Natural killer cell (primary cell): ENCODE results near the gene RSU1. TPM values are rescaled to one million over a fixed set of nuclear protein-coding genes. Genes with fewer than 3 reads are reported as not detected.

Experiments used
- ATAC-seq, 3 donors: fragments of 150-1000 bp in 2 of 3; fragments of 200-7000 bp in 1 of 3; cut with Tn5 transposase; 1 replicate in 1 of 3; 2 replicates in 2 of 3; pipeline ENCODE4 v1.10.0; 2021; ENCODE audit warnings: mild to moderate bottlenecking in 2 of 3, moderate library complexity in 2 of 3
- DNase-seq, 2 donors: peaks; one replicate each; pipeline versions ENCODE4 v3.0.0 to v3.0.0-alpha.2; 2013 to 2021; ENCODE audit warnings: mixed read lengths in 1 of 2
- H3K27ac ChIP-seq: one replicate; pipeline ENCODE4 v1.5.1; 2013; ENCODE audit warnings: mild to moderate bottlenecking, low read length
- H3K27me3 ChIP-seq: one replicate; pipeline ENCODE4 v1.6.1; 2013; ENCODE audit warnings: low read length; ENCODE audit not compliant: control insufficient read depth, insufficient read depth
- H3K36me3 ChIP-seq: one replicate; pipeline ENCODE4 v1.6.1; 2013; ENCODE audit warnings: low read length; ENCODE audit not compliant: control insufficient read depth, insufficient read depth
- H3K4me1 ChIP-seq: one replicate; pipeline ENCODE4 v1.6.1; 2013; ENCODE audit warnings: low read length; ENCODE audit not compliant: control insufficient read depth, insufficient read depth
- H3K4me3 ChIP-seq: one replicate; pipeline ENCODE4 v1.5.1; 2013; ENCODE audit warnings: low read length
- H3K9me3 ChIP-seq: one replicate; pipeline ENCODE4 v1.6.1; 2013; ENCODE audit warnings: low read length; ENCODE audit not compliant: control insufficient read depth, insufficient read depth
- H3K27ac Mint-ChIP-seq, 2 donors: one replicate each; pipeline ENCODE4 v1.8.0; 2022; ENCODE audit warnings: mild to moderate bottlenecking in 2 of 2, mixed read lengths in 2 of 2, moderate library complexity in 1 of 2
- H3K27me3 Mint-ChIP-seq, 2 donors: one replicate each; pipeline ENCODE4 v1.8.0; 2022; ENCODE audit warnings: low read depth in 2 of 2, mixed read lengths in 2 of 2
- H3K36me3 Mint-ChIP-seq: one replicate; pipeline ENCODE4 v1.8.0; 2022; ENCODE audit warnings: mixed read lengths
- H3K4me1 Mint-ChIP-seq, 2 donors: one replicate each; pipeline ENCODE4 v1.8.0; 2022; ENCODE audit warnings: mixed read lengths in 2 of 2
- H3K4me3 Mint-ChIP-seq: one replicate; pipeline ENCODE4 v1.8.0; 2022; ENCODE audit warnings: mild to moderate bottlenecking, moderate library complexity, mixed read lengths
- H3K9me3 Mint-ChIP-seq, 2 donors: one replicate each; pipeline ENCODE4 v1.8.0; 2022; ENCODE audit warnings: mixed read lengths in 2 of 2
- CTCF ChIP-seq: fragments of 200-600 bp; IDR thresholded peaks from one replicate; pipeline ENCODE4 v1.8.0; 2022; ENCODE audit warnings: antibody characterized with exemption
- WGBS: methylation state at CpG from one replicate; pipeline ENCODE4 v1.1.7; 2013; ENCODE audit warnings: missing lambda C conversion rate; ENCODE audit not compliant: insufficient coverage; 5-methylcytosine and 5-hydroxymethylcytosine counted together
- intact Hi-C: fragments of 100-400 bp; cut with micrococcal nuclease; formaldehyde crosslinking; loops from one replicate; pipeline ENCODE4 v1.14.2; 2022
- total RNA-seq, 4 donors: library from RNA; stranded (reverse); fragments of 120-200 nt in 1 of 4; gene quantifications; one replicate each; pipeline versions ENCODE4 v1.2.3 to v1.2.4, GENCODE V29; 2013 to 2022

The RSU1 gene
- total RNA-seq, 3 donors from 2014 or later (not counting 1 experiment from before 2014, with no cell fraction given) = 75.0 to 85.3 (median 80.0) TPM

- H3K27ac ChIP-seq = no peak overlapping the region
- Mint-ChIP-seq H3K4me1 (peaks cover 10 to 30% of the 10 kb centered on the region in 2 donors), H3K9me3 (no peaks in the 10 kb centered on the region), H3K36me3 (no peaks in the 10 kb centered on the region), H3K27me3 (no peaks in the 10 kb centered on the region), H3K27ac (no peak overlapping the region), H3K4me3 (no peak overlapping the region)
- H3K27me3 ChIP-seq = no peaks in the 10 kb centered on the region
- no peak overlapping the region for H3K4me3 ChIP-seq
- whole genome bisulfite sequencing = 94% methylated on average over 7 of the region's 7 CpGs
- H3K9me3 ChIP-seq = no peaks in the 10 kb centered on the region
- no peak for DNase-seq
- H3K4me1 ChIP-seq = no peaks in the 10 kb centered on the region
- TF ChIP-seq CTCF = no peak
- ATAC-seq = no peak
- intact Hi-C loops = no loop called here
- H3K36me3 ChIP-seq = no peaks in the 10 kb centered on the region
These were observed 47.9 kb downstream of the RSU1 start for GRCh38 chr10:16769331-16769730.

GRCh38 chr10:16768702-16769101 lies 48.5 kb downstream of the RSU1 start:
- Histone ChIP-seq H3K4me3 (no peak overlapping the region), H3K4me1 (no peaks in the 10 kb centered on the region), H3K27ac (no peak overlapping the region), H3K27me3 (no peaks in the 10 kb centered on the region), H3K9me3 (no peaks in the 10 kb centered on the region), H3K36me3 (peaks cover under 1% of the 10 kb centered on the region)
- ATAC-seq (no peak), DNase-seq (no peak)
- peaks cover 10 to 30% of the 10 kb centered on the region in 2 donors for H3K4me1 Mint-ChIP-seq
- H3K9me3 Mint-ChIP-seq = no peaks in the 10 kb centered on the region
- no peaks in the 10 kb centered on the region for H3K36me3 Mint-ChIP-seq
- H3K27ac Mint-ChIP-seq = no peak overlapping the region
- intact Hi-C loops = no loop called here
- H3K27me3 Mint-ChIP-seq = no peaks in the 10 kb centered on the region
- 94% methylated on average over 5 of the region's 5 CpGs for WGBS
- no peak for TF ChIP-seq CTCF
- no peak overlapping the region for H3K4me3 Mint-ChIP-seq

- peaks cover 11 to 30% of the 10 kb centered on the region in 2 donors for H3K4me1 Mint-ChIP-seq
- H3K4me3 Mint-ChIP-seq = no peak overlapping the region
- Histone ChIP-seq H3K9me3 (no peaks in the 10 kb centered on the region), H3K27ac (no peak overlapping the region), H3K36me3 (peaks cover 12% of the 10 kb centered on the region), H3K4me3 (no peak overlapping the region), H3K4me1 (no peaks in the 10 kb centered on the region), H3K27me3 (no peaks in the 10 kb centered on the region)
- TF ChIP-seq CTCF = no peak
- ATAC-seq (no peak), DNase-seq (no peak)
- H3K9me3 Mint-ChIP-seq = no peaks in the 10 kb centered on the region
- H3K36me3 Mint-ChIP-seq = peaks cover 6% of the 10 kb centered on the region
- H3K27me3 Mint-ChIP-seq = no peaks in the 10 kb centered on the region
- 81% methylated on average over 12 of the region's 12 CpGs for WGBS
- no peak overlapping the region for H3K27ac Mint-ChIP-seq
- intact Hi-C loops = no loop called here
These were observed 51.5 kb downstream of the RSU1 start for GRCh38 chr10:16765509-16766375.
